VCaP (cell line): ENCODE data around the gene ANK3.

Source experiments
- H3K27ac ChIP-seq: fragments of 450-650 bp; 2 replicates; pipeline ENCODE4 v1.5.1; 2017
- CTCF ChIP-seq: fragments of 450-650 bp; conservative IDR thresholded peaks from 2 replicates; pipeline ENCODE4 v1.5.1; 2017; ENCODE audit warnings: mild to moderate bottlenecking, moderate library complexity

Gene ANK3

GRCh38 chr10:60266513-60266912, 123.2 kb downstream of the ANK3 start:
- H3K27ac ChIP-seq: no peak overlapping the region
- TF ChIP-seq CTCF: no peak

- TF ChIP-seq CTCF: no peak
- no peak overlapping the region for H3K27ac ChIP-seq
Measured at GRCh38 chr10:60262647-60263126, 127.0 kb downstream of the ANK3 start.

GRCh38 chr10:60260321-60260720, 129.4 kb downstream of the ANK3 start:
- no peak for TF ChIP-seq CTCF

GRCh38 chr10:60258429-60258797, 131.3 kb downstream of the ANK3 start:
- TF ChIP-seq CTCF: no peak

More at GRCh38 chr10:60260321-60260720, 129.4 kb downstream of the ANK3 start:
- no peak overlapping the region for H3K27ac ChIP-seq

GRCh38 chr10:60257767-60258428, 131.8 kb downstream of the ANK3 start:
- H3K27ac ChIP-seq: no peak overlapping the region; the same call in 1 of the 2 replicates
- TF ChIP-seq CTCF: no peak

More at GRCh38 chr10:60258429-60258797, 131.3 kb downstream of the ANK3 start:
- no peak overlapping the region; the same call in 1 of the 2 replicates for H3K27ac ChIP-seq

- H3K27ac ChIP-seq: no peak overlapping the region
- TF ChIP-seq CTCF: no peak
Measured at GRCh38 chr10:60254776-60255175, 134.9 kb downstream of the ANK3 start.

GRCh38 chr10:60253484-60253883, 136.2 kb downstream of the ANK3 start:
- no peak for TF ChIP-seq CTCF
- no peak overlapping the region for H3K27ac ChIP-seq
